ENCODE data around the gene EXOC4. TPM values are rescaled to one million over a fixed set of nuclear protein-coding genes. Genes with fewer than 3 reads are reported as not detected.

The EXOC4 gene
- total RNA-seq, 2 experiments from 2014 or later, result 51.9 to 90.1 TPM

GRCh38 chr7:133564484-133564883, 311.6 kb downstream of the EXOC4 start:
- Mint-ChIP-seq H3K4me3 (no peak overlapping the region), H3K9me3 (ENCODE audit: low read depth) (no peaks in the 10 kb centered on the region), H3K4me1 (no peaks in the 10 kb centered on the region), H3K36me3 (ENCODE audit: low read depth) (peaks cover 22% of the 10 kb centered on the region), H3K27ac (no peak overlapping the region), H3K27me3 (no peaks in the 10 kb centered on the region)
- intact Hi-C loops (cut with DNase I, micrococcal nuclease), result no loop called here
- ChIA-PET POLR2A (no interaction called here), CTCF (interaction anchor here (0.6 kb wide), 1 partner anchor 152 kb away, joined by 3 read pairs; no protein-coding TSS in a partner anchor)
- ATAC-seq (no peak), DNase-seq (no peak)

DNA sequence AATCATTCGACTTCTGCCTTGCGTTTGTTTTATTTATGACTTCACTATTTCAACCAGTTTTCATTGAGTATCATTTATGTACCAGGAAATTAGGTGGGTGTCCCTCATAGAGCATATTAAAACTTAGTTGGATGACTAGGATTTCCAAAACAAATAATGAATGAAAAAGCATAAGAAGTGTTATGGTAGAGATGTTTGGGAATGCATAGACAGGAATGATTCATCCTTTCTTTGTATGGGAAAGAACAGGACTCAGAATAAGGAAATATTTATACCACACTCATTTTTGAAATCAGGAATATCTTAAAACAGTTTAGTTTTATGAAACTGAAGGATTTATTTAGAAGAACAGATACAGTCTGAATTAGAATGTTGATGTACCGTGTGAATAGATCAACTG, 315.7 kb downstream of the EXOC4 start:
- POLR2A ChIA-PET, result no interaction called here
- ATAC-seq, result no peak
- Mint-ChIP-seq H3K4me1 (peaks cover 6% of the 10 kb centered on the region), H3K36me3 (ENCODE audit: low read depth) (peaks cover 16% of the 10 kb centered on the region), H3K27me3 (no peaks in the 10 kb centered on the region), H3K9me3 (ENCODE audit: low read depth) (no peaks in the 10 kb centered on the region), H3K4me3 (no peak overlapping the region), H3K27ac (no peak overlapping the region)
- DNase-seq, result no peak
- CTCF ChIA-PET, result no interaction called here
- intact Hi-C loops (cut with DNase I, micrococcal nuclease), result no loop called here

DNA sequence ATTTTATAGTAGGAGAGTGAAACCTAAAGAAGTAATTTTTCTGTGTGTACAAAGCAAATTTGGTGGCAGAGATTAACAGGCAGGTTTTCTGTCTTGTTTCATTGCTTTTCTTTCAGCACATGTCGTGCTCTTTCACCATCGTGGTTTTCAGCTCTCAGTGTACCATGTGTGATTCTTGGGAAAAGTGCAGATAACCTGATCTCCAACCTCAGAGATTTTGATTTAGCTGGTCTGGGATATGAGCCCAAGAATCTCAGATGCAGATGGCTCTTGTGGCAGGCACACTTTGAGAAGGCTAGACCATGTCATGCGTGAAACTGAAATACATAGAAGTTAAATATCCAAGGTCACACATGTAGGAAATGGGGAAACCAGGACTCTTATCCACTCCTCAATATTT, 317.4 kb downstream of the EXOC4 start:
- intact Hi-C loops (cut with DNase I, micrococcal nuclease), result no loop called here
- Mint-ChIP-seq H3K36me3 (ENCODE audit: low read depth) (peaks cover 9% of the 10 kb centered on the region), H3K4me1 (peaks cover 6% of the 10 kb centered on the region), H3K27me3 (no peaks in the 10 kb centered on the region), H3K9me3 (ENCODE audit: low read depth) (no peaks in the 10 kb centered on the region), H3K4me3 (no peak overlapping the region), H3K27ac (no peak overlapping the region)
- POLR2A ChIA-PET, result no interaction called here
- no peak for ATAC-seq
- CTCF ChIA-PET, result no interaction called here
- DNase-seq, result no peak

GRCh38 chr7:133571076-133571475, 318.2 kb downstream of the EXOC4 start:
- Mint-ChIP-seq H3K9me3 (ENCODE audit: low read depth) (no peaks in the 10 kb centered on the region), H3K27ac (no peak overlapping the region), H3K27me3 (no peaks in the 10 kb centered on the region), H3K36me3 (ENCODE audit: low read depth) (peaks cover 4% of the 10 kb centered on the region), H3K4me3 (no peak overlapping the region), H3K4me1 (peaks cover 6% of the 10 kb centered on the region)
- ChIA-PET CTCF (no interaction called here), POLR2A (no interaction called here)
- intact Hi-C loops (cut with DNase I, micrococcal nuclease), result no loop called here
- no peak for DNase-seq
- ATAC-seq, result no peak

- Mint-ChIP-seq H3K9me3 (ENCODE audit: low read depth) (no peaks in the 10 kb centered on the region), H3K27me3 (no peaks in the 10 kb centered on the region), H3K36me3 (ENCODE audit: low read depth) (no peaks in the 10 kb centered on the region), H3K27ac (no peak overlapping the region), H3K4me3 (no peak overlapping the region), H3K4me1 (peaks cover 6% of the 10 kb centered on the region)
- no peak for DNase-seq
- CTCF ChIA-PET, result no interaction called here
- intact Hi-C loops (cut with DNase I, micrococcal nuclease), result no loop called here
- POLR2A ChIA-PET, result no interaction called here
- no peak for ATAC-seq
Observed at GRCh38 chr7:133572087-133572486, 319.2 kb downstream of the EXOC4 start.

DNA sequence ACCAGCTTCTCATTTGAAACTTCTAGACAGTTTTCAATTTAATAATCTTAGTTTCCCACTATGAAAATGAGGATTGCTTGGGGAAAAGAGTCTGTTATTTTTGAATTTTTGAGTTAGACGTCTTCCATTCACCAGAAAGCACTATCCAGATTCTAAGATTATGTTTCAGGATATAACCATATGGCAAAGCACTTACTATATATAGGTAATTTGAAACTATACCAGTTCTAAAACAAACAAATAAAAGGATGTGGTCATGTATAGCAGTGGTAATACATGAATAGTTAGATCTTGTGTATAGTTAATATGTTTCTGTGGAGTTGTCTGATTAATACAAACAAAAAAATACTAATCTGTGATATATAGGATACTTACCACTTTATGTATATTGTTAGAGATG, 320.0 kb downstream of the EXOC4 start:
- Mint-ChIP-seq H3K4me3 (no peak overlapping the region), H3K9me3 (ENCODE audit: low read depth) (no peaks in the 10 kb centered on the region), H3K36me3 (ENCODE audit: low read depth) (no peaks in the 10 kb centered on the region), H3K4me1 (peaks cover 6% of the 10 kb centered on the region), H3K27ac (no peak overlapping the region), H3K27me3 (no peaks in the 10 kb centered on the region)
- ChIA-PET CTCF (no interaction called here), POLR2A (no interaction called here)
- intact Hi-C loops (cut with DNase I, micrococcal nuclease), result no loop called here
- ATAC-seq (no peak), DNase-seq (no peak)

- Mint-ChIP-seq H3K27me3 (no peaks in the 10 kb centered on the region), H3K4me1 (peaks cover 6% of the 10 kb centered on the region), H3K27ac (no peak overlapping the region), H3K36me3 (ENCODE audit: low read depth) (no peaks in the 10 kb centered on the region), H3K4me3 (no peak overlapping the region), H3K9me3 (ENCODE audit: low read depth) (no peaks in the 10 kb centered on the region)
- CTCF ChIA-PET, result interaction anchor here (0.5 kb wide), 1 partner anchor 570 kb away, joined by 3 read pairs; no protein-coding TSS in a partner anchor
- ATAC-seq, result no peak
- POLR2A ChIA-PET, result interaction anchor here (0.7 kb wide), 1 partner anchor 17 kb away, joined by 4 read pairs; no protein-coding TSS in a partner anchor
- no peak for DNase-seq
- intact Hi-C loops (cut with DNase I, micrococcal nuclease), result no loop called here
Observed at GRCh38 chr7:133573554-133574265, 320.8 kb downstream of the EXOC4 start.

DNA sequence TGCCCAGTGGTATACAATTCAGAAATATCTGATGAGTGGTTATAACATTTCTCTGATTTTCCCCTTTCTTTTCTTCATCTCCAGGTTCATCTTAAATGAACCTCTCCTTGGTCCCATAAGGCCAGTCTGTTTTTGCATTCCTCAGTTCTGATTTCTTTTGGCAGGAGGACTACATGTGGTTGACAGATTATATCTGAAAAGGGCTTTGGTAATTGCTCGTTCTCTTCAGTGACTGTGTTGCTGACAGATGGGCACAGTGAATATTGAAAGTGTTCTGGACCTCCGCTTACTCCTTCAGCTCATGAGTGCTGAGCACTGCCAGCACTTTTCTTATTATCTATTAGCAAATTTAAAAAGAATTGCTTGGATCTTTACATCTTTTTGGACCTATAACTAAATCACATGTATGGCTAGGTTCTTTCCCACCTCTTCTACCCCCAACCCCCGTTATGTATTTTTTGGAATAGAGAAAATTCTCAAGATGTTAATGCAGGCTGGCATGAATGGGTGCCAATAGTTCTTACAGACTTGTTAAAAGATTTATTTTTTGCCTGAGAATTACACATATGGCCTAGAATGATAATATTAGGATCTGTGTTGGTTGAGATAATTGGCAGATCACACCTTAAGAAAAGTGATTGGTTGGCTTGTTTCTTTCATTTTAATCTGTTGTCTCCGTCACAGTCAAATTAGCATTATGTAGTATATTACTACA, 323.0 kb downstream of the EXOC4 start:
- CTCF ChIA-PET, result no interaction called here
- intact Hi-C loops (cut with DNase I, micrococcal nuclease), result no loop called here
- peaks cover 6% of the 10 kb centered on the region for H3K4me1 Mint-ChIP-seq
- no peak overlapping the region for H3K4me3 Mint-ChIP-seq
- H3K27ac Mint-ChIP-seq, result no peak overlapping the region
- H3K9me3 Mint-ChIP-seq (ENCODE audit: low read depth), result no peaks in the 10 kb centered on the region
- ATAC-seq (no peak), DNase-seq (no peak)
- H3K36me3 Mint-ChIP-seq (ENCODE audit: low read depth), result peaks cover 11% of the 10 kb centered on the region
- no peaks in the 10 kb centered on the region for H3K27me3 Mint-ChIP-seq
- POLR2A ChIA-PET, result no interaction called here

DNA sequence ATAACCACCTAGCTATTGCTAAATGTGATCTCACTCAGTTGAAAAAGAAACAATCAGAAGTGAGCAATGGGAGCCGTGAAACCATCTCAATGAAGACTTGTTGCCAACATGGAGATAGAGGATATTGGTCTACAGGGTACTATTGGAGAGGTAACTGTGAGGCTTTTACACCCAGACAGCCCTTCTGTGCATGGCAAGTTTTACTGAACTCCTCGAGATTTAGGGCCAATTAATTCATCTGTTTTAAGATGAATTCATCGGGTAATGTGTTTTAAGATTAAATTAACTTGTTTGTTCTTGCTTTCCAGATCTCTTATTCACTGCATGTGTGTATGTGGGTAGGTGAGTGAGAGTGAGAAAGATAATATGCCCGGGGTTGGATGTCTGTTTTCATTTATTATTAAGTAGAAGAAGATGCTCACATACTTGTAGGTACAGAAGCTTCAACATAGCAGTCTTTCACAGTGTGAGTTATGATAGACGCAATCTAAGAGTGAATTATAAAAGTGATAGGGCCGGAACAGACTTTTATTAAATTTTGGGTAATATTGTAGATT, 323.8 kb downstream of the EXOC4 start:
- ChIA-PET CTCF (no interaction called here), POLR2A (no interaction called here)
- Mint-ChIP-seq H3K27ac (no peak overlapping the region), H3K4me1 (peaks cover 4% of the 10 kb centered on the region), H3K27me3 (no peaks in the 10 kb centered on the region), H3K36me3 (ENCODE audit: low read depth) (peaks cover 13% of the 10 kb centered on the region), H3K4me3 (no peak overlapping the region), H3K9me3 (ENCODE audit: low read depth) (no peaks in the 10 kb centered on the region)
- intact Hi-C loops (cut with DNase I, micrococcal nuclease), result no loop called here
- ATAC-seq (no peak), DNase-seq (no peak)

DNA sequence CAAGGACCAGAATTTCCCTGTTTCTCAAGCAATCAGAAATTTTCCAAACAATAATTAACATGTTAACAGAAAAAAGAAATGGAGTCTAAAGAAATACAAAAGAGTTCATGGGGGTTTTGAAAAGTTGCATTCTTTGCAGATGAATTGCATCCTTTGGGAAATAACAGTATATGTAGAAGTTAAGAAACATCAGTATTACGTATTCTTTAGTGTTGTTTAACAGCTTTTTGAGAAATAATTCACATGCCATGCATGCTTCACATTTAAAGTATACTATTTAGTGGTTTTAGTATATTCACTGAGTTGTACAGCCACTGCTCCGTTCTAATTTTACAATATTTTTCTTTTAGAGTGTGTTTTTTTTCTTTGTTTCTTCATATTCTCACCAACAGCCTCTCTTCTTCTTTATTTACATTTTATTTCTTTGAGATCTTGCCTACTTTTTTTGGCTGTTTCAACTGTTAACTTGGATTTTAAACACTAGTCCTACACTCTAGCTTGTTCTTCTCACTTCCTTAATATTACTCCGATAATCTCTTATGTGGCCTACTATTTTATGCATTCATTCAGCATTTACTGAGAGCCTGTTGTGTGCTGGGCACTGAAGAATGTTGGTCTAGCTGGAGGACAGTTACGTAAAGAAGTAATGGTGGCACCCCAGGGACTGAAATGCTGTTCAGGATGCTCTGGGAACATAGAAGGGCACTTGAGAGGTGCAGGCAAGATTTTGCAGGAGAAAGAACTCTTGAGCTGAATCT, 330.1 kb downstream of the EXOC4 start:
- ChIA-PET CTCF (no interaction called here), POLR2A (no interaction called here)
- peaks cover 29% of the 10 kb centered on the region for H3K36me3 Mint-ChIP-seq (ENCODE audit: low read depth)

GRCh38 chr7:133583545-133584171, 330.8 kb downstream of the EXOC4 start:
- intact Hi-C loops (cut with DNase I, micrococcal nuclease), result no loop called here
- ATAC-seq, result no peak
- ChIA-PET POLR2A (no interaction called here), CTCF (no interaction called here)
- H3K9me3 Mint-ChIP-seq (ENCODE audit: low read depth), result peaks cover 2% of the 10 kb centered on the region
- H3K4me3 Mint-ChIP-seq, result no peak overlapping the region
- peaks cover 29% of the 10 kb centered on the region for H3K36me3 Mint-ChIP-seq (ENCODE audit: low read depth)
- no peaks in the 10 kb centered on the region for H3K27me3 Mint-ChIP-seq
- peaks cover 6% of the 10 kb centered on the region for H3K4me1 Mint-ChIP-seq
- H3K27ac Mint-ChIP-seq, result no peak overlapping the region
- no peak for DNase-seq

More for the DNA sequence above, 330.1 kb downstream of the EXOC4 start:
- Mint-ChIP-seq H3K4me3 (no peak overlapping the region), H3K27me3 (no peaks in the 10 kb centered on the region), H3K9me3 (ENCODE audit: low read depth) (peaks cover 2% of the 10 kb centered on the region), H3K4me1 (peaks cover 6% of the 10 kb centered on the region), H3K27ac (no peak overlapping the region)
- no peak for ATAC-seq
- no peak for DNase-seq
- intact Hi-C loops (cut with DNase I, micrococcal nuclease), result no loop called here

Measured in activated CD4-positive, alpha-beta T cell treated with anti-CD3 and anti-CD28 coated beads for 36 hours (primary cell).